Activated B cell treated with CpG ODN at 0.5 μM for 24 hours (primary cell): ENCODE results near the gene ATP8B1. TPM values are rescaled to one million over a fixed set of nuclear protein-coding genes. Genes with fewer than 3 reads are reported as not detected.

Experiments used
- ATAC-seq: fragments of 200-7000 bp; cut with Tn5 transposase; one replicate; pipeline ENCODE4 v1.10.0; 2021; ENCODE audit warnings: low read depth, mild to moderate bottlenecking, moderate library complexity
- CTCF ChIA-PET: fragments of 350-600 bp; sonication (Branson Sonifier 250); formaldehyde crosslinking; loops from one replicate; lab custom pipeline; 2021; ENCODE audit warnings: antibody characterized with exemption; lab: Charles Lee
- POLR2A ChIA-PET: fragments of 350-600 bp; sonication (Branson Sonifier 250); formaldehyde crosslinking; loops from one replicate; lab custom pipeline; 2021; ENCODE audit warnings: antibody characterized with exemption; lab: Charles Lee
- DNase-seq: peaks from one replicate; pipeline ENCODE4 v3.0.0; 2022
- H3K27ac Mint-ChIP-seq: one replicate; pipeline ENCODE4 v1.8.0; 2020; ENCODE audit warnings: mixed read lengths
- H3K27me3 Mint-ChIP-seq: one replicate; pipeline ENCODE4 v1.8.0; 2021; ENCODE audit warnings: mixed read lengths
- H3K36me3 Mint-ChIP-seq: one replicate; pipeline ENCODE4 v1.8.0; 2021; ENCODE audit warnings: low read depth, mixed read lengths
- H3K4me1 Mint-ChIP-seq: one replicate; pipeline ENCODE4 v1.8.0; 2021; ENCODE audit warnings: mixed read lengths
- H3K4me3 Mint-ChIP-seq: one replicate; pipeline ENCODE4 v1.8.0; 2020; ENCODE audit warnings: mild to moderate bottlenecking, mixed read lengths
- H3K9me3 Mint-ChIP-seq: one replicate; pipeline ENCODE4 v1.8.0; 2020; ENCODE audit warnings: mixed read lengths
- CTCF ChIP-seq: fragments of 200-600 bp; IDR thresholded peaks from one replicate; pipeline ENCODE4 v1.8.0; 2022; ENCODE audit warnings: antibody characterized with exemption, mild to moderate bottlenecking
- intact Hi-C: fragments of 100-400 bp; cut with micrococcal nuclease; formaldehyde crosslinking; loops from one replicate; pipeline ENCODE4 v1.15.1; 2024
- total RNA-seq: library from RNA; stranded (reverse); gene quantifications from 2 replicates; pipeline ENCODE4 v1.2.3, GENCODE V29; 2022

ATP8B1 gene
- total RNA-seq, 1 donor from 2014 or later: 0.69 TPM

- no peak for TF ChIP-seq CTCF
- H3K4me3 Mint-ChIP-seq: no peak overlapping the region
- peaks cover 18% of the 10 kb centered on the region for H3K36me3 Mint-ChIP-seq
- intact Hi-C loops: no loop called here
- ATAC-seq (no peak), DNase-seq (no peak)
- H3K27ac Mint-ChIP-seq: no peak overlapping the region
- no peaks in the 10 kb centered on the region for H3K27me3 Mint-ChIP-seq
- CTCF ChIA-PET: interaction anchor here (1.8 kb wide), 1 partner anchor 11 kb away, joined by 4 read pairs; no protein-coding TSS in a partner anchor
- peaks cover 2% of the 10 kb centered on the region for H3K9me3 Mint-ChIP-seq
- POLR2A ChIA-PET: interaction anchor here (0.6 to 0.7 kb wide), 2 partner anchors 75 to 1470 kb away, joined by 5 read pairs; partner anchors contain the start of gene SEC11C
- peaks cover 55% of the 10 kb centered on the region for H3K4me1 Mint-ChIP-seq
Observed at GRCh38 chr18:57670046-57670445, 133.1 kb downstream of the ATP8B1 start.

GRCh38 chr18:57668021-57668420 is 135.1 kb downstream of the ATP8B1 start:
- Mint-ChIP-seq H3K9me3 (peaks cover 2% of the 10 kb centered on the region), H3K4me3 (no peak overlapping the region), H3K27me3 (no peaks in the 10 kb centered on the region), H3K36me3 (peaks cover 12% of the 10 kb centered on the region), H3K27ac (no peak overlapping the region), H3K4me1 (peaks cover 68% of the 10 kb centered on the region)
- intact Hi-C loops: no loop called here
- DNase-seq (no peak), ATAC-seq (no peak)
- no peak for TF ChIP-seq CTCF
- ChIA-PET CTCF (no interaction called here), POLR2A (interaction anchor here (0.6 to 0.8 kb wide), 4 partner anchors 12 to 1270 kb away, joined by 3 to 7 read pairs (median 4); no protein-coding TSS in a partner anchor)

- no peaks in the 10 kb centered on the region for H3K9me3 Mint-ChIP-seq
- ATAC-seq: no peak
- no peak for DNase-seq
- H3K36me3 Mint-ChIP-seq: peaks cover 8% of the 10 kb centered on the region
- no peak for TF ChIP-seq CTCF
- H3K27me3 Mint-ChIP-seq: no peaks in the 10 kb centered on the region
- peaks cover 75% of the 10 kb centered on the region for H3K4me1 Mint-ChIP-seq
- H3K27ac Mint-ChIP-seq: peak overlapping the region; percentile 24
- no peak overlapping the region for H3K4me3 Mint-ChIP-seq
- CTCF ChIA-PET: no interaction called here
- intact Hi-C loops: no loop called here
- POLR2A ChIA-PET: no interaction called here
Observed at GRCh38 chr18:57666818-57667497, 136.2 kb downstream of the ATP8B1 start.

GRCh38 chr18:57664568-57665165 is 138.4 kb downstream of the ATP8B1 start:
- no peak for TF ChIP-seq CTCF
- ATAC-seq: no peak
- H3K9me3 Mint-ChIP-seq: no peaks in the 10 kb centered on the region
- H3K27me3 Mint-ChIP-seq: no peaks in the 10 kb centered on the region
- H3K36me3 Mint-ChIP-seq: peaks cover 9% of the 10 kb centered on the region
- no peak overlapping the region for H3K4me3 Mint-ChIP-seq
- CTCF ChIA-PET: no interaction called here
- POLR2A ChIA-PET: no interaction called here
- H3K4me1 Mint-ChIP-seq: peaks cover 78% of the 10 kb centered on the region
- intact Hi-C loops: no loop called here
- peak overlapping the region; percentile 42 for H3K27ac Mint-ChIP-seq
- DNase-seq: no peak

- Mint-ChIP-seq H3K4me3 (no peak overlapping the region), H3K36me3 (peaks cover 11% of the 10 kb centered on the region), H3K27ac (peak overlapping the region; percentile 18), H3K27me3 (no peaks in the 10 kb centered on the region), H3K4me1 (peaks cover 58% of the 10 kb centered on the region), H3K9me3 (no peaks in the 10 kb centered on the region)
- ChIA-PET POLR2A (interaction anchor here (0.6 kb wide), 1 partner anchor 8 kb away, joined by 4 read pairs; no protein-coding TSS in a partner anchor), CTCF (no interaction called here)
- intact Hi-C loops: no loop called here
- ATAC-seq (no peak), DNase-seq (no peak)
- no peak for TF ChIP-seq CTCF
Observed at GRCh38 chr18:57660961-57661360, 142.2 kb downstream of the ATP8B1 start.
